T1000 (cell line): ENCODE results near the gene CMTM1.
"Not testable (repeated sequence)": the region's sequence is repeated elsewhere in the genome, so short reads cannot be mapped to it uniquely, and the experiment has no call there.

ENCODE experiments used
- DNase-seq: peaks from one replicate; lab custom pipeline; 2025; ENCODE audit warnings: mixed read lengths; lab: John Stamatoyannopoulos, UW

The CMTM1 gene

DNA sequence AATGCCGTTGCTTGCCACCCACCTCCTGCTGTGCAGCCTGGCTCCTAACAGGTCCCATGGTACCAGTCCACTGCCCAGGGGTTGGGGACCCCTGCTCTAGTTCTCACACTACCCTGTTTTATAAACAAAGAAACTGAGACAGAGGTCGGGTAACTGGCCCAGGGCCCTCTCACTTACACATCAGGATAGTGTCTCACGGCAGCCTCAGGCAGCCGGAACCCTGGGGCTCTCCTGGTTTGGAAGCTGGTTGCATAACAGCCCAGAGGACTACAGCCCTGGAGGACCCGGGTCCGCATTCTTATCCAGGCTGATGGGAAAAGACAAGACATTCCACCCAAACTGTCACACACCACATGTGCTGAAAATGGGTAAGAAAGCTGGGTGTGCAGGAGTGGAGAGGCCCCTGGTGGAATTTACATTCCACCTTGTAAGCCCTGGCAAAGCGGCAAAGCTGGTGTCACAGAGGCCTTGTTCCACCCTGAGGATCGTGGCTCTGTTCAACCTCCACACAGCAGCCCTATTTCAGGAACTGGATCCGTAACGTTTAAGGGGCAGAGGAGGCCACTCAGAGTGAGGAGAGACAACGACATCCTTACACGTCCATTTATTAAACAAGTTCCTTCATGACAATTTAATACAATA lies 48.0 kb downstream of the CMTM1 start:
- DNase-seq: no peak

DNA sequence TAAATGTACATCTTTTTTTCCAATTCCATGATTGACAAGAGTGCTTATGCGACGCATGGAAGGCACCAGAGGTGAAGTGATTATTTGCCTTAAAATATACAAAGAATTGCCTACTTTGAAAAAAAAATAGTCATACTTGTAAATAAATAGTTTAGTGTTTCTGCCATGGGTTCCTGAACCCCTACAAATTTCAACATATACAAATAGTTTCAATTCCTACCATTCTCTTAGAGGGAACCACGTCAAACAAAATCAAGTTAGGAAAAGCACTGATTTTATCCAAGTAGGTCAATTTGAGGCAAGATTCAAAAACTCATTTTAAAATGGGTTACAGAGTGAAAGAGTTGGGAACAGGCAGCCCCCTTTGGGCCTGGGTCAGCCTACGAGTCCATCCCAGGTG lies 49.9 kb downstream of the CMTM1 start:
- no peak for DNase-seq

DNA sequence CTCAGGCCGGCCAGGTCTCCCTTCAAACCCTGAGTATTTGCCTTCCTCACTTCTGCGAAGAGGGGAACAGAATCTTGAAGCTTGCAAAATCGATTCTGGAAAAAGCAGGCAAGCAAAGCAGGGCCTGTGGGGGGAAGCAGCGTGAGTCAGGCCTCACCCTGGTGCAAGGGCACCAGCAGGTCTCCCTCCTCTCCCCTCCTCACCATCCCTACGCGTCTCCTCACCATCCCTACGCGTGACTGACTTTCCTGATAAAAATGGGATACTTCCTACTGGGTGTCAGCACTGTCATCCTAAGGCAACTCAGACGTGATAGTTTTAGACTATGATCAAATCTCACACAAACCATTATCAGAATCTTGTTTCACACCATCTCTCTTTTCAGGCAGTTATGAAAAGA lies 50.4 kb downstream of the CMTM1 start:
- DNase-seq: no peak

DNA sequence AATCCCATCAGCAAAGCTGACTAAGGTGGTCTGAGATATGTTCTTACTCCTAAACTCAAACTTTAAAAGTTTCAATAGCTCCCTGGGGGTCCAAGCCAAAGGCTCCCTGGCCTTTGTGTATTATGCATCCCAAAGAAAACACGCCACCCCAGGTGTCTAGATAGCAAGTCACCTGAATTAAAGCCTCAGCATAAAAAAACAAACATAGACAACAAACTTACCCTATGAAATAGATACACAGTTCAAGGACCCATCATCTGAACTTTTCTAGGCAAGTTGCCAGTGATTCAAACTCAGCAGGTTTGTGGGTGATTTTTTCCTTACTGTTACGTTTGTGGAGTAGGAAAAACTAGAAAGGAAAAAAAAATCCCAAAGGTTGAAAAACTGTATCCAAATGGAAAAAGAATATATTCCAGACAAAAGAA lies 50.8 kb downstream of the CMTM1 start:
- no peak for DNase-seq

DNA sequence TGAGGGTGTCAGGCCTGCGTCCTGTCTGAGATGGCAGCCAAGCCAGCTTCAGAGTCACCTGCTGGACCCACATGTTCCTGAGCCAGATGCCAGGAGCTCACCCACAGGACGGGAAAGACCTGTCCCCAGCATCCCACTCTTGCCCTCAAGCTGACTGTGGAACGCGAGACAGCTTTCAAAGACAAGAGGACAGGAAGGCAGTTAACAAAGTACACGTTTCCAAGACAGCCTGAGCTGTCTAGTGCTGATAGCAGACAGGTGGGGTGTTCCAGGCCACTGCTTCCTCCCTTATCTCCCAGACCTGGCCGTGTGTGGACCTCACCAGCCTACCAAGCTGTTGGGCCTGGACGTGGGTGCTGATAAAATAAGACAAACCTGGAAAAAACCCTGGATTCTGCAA lies 51.5 kb downstream of the CMTM1 start:
- DNase-seq: no peak

DNA sequence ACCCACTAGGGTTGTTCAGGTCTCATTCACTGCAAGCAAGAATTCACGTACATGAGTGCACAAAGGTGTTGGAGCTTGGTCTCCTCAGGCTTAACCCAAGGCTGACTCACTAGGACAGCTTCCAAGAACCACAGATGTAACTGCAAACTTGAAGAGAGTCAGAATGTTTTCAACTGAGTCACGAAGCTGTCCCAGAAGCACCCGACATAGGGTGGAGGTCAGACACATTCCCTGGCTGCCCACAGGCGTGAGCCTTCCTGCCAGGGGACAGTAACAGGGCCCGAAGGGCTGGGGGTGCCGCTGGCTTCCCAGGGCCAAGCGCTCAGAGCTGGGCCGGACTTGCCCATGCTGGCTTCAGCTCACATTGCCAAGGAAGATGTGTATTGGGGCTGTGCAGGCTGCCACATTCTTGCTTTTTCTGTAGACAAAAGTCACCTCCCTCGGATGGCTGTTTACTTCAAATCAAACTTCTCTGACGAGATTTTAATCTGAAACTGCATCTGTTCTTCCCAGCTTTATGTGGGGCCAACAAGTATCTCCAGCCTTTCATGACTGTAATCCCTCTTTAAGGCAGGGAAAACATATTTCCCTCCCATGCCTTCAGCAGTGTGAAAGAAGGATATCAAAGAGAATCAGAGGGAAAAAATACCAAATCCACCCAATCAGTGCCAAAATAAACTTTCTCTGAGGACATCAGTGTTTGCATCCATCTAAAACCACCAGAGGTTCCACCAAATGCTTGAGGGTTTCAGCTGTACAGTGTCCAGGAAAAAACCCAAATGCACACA lies 52.5 kb downstream of the CMTM1 start:
- DNase-seq: peak; percentile 64

DNA sequence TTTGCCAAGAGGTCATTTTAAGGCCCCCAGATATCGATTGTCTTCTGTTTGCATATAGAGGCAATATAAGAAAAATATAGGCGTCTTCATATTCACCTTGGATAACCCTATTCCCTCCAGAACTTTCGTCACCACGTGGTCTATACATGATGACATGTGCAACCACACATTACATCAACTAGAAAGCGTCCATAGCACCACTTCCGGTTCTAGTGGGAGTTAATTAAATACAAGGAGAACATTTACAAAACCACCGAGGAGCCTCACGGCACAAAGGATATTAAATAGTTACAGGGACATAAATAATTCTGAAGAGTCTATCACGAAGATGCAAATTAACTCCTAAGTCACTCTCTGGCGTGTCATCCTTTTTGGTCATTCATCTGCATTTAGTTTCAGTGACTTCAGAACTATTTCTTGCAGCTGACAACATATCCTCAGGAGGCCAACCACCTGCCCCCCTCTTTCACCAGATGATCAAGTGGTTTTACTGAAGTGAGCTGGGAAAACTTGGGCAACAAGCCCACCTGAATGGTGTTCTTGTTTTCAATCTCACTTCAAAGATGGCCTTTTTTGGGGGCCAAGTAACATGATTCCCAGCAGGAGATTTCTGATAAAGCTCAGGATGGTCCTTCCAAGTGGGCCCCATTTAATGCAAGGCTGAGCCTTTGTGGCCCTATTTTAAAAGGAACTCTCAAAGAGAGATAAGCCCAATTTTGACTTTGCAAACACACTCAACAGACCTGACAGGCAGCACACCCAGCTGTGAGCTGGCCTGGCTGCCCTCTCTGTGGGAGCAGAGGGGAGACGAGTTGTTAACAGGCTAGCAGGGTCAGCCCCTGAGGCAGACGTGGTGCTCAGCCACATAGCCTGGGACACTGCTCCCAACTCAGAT lies 53.5 kb downstream of the CMTM1 start:
- no peak for DNase-seq

DNA sequence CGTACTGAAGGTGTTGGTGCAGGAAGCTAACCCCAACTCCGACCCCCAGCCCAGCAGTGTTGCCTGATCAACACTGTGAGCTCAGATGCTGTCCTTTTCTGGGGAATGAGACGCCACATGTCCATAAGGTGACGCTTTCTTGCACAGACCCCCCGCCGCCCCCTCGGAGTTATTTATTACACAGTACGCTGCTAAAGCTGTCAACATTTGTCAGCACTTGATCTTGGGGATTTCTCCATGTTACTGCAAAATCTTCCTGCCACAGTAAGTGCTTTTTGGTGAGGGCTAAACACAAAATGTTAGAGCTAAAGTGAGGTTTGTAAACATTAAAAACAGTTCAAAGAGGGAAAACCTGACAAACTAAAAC lies 54.2 kb downstream of the CMTM1 start:
- no peak for DNase-seq

DNA sequence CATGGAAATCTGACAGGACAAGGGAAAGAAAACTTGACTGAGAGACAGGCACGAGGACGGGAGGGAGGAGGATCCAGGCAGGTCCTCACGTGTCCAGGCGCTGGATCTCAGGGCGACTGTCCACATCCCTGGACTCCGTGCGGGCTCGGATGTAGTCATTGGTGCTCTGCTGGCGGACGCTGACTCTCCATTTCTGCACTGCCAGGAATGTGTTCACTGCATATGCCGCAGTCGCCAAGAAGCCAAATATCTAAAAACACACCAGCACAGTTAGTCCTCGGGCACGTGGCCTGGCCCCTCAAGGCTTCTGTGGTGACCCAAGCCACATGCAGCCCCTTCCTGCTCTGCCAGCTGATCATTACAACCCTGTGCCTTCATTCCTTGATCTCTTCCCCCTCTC lies 55.7 kb downstream of the CMTM1 start:
- DNase-seq: no peak

DNA sequence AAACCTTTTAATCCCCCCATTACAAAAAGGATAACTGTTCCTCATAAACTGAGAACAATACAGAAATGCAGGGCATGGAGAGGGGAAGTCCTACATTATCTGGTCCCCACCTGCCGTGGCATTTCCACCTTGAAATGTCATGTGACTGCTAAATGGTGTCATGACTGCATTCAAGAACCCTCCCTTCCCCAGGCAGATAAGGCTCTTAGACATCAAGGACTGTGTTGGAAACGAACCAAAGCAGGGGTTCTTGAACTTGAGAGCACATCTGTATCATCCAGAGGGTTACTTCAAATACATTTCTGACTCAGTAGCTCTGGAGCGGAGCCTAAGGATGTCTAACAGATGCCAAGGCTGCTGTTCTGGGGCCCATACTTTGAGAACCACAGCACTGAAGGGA lies 56.6 kb downstream of the CMTM1 start:
- DNase-seq: no peak

DNA sequence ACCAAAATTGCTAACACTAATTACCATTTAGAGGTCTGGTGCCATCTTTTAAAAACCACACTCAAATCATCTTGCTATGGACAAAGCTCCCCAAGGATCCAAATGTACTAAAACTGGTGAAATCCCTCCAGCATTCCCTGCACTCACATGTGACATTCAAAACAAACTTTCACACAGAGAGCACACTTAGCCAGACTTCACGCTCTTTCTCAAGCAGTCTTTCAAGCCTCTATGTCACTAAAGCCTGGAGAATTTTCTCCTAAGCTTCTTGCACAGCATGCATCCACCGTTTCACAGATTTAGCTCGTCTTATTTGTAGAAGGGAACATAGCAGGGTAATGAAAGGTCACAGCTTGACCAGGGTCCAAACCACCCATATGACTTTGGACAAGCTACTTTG lies 57.5 kb downstream of the CMTM1 start:
- no peak for DNase-seq

DNA sequence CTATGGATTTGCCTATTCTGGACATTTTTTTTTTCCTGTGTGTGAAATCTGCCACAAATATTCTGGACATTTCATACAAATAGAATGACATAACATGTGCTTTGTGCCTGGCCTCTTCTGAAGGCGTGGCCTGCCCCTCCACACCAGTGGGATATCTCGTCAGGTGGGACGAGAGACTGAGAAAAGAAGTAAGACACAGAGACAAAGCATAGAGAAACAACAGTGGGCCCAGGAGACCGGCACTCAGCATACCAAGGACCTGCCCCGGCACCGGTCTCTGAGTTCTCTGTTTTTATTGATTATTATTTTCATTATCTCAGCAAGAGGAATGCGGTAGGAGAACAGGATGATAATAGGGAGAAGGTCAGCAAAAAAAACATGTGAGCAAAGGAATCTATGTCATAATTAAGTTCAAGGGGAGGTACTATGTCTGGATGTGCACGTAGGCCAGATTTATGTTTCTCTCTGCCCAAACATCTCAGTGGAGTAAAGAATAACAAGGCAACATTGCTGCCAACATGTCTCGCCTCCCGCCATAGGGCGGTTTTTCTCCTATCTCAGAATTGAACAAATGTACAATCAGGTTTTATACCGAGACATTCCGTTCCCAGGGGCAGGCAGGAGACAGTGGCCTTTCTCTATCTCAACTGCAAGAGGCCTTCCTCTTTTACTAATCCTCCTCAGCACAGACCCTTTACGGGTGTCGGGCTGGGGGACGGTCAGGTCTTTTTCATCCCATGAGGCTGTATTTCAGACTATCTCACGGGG lies 61.6 kb downstream of the CMTM1 start:
- not testable (repeated sequence) for DNase-seq
